Fibroblast of peridontal ligament (primary cell): ENCODE results near the gene HIF3A.
A peak's percentile ranks its signal among the peaks of the same experiment; 100 is the strongest.
"Not testable (repeated sequence)": the region's sequence is repeated elsewhere in the genome, so short reads cannot be mapped to it uniquely, and the experiment has no call there.

Experiments
- DNase-seq: peaks from one replicate; pipeline ENCODE4 v3.0.0-alpha.2; 2010; ENCODE audit errors: extremely low read depth

The HIF3A gene

DNA sequence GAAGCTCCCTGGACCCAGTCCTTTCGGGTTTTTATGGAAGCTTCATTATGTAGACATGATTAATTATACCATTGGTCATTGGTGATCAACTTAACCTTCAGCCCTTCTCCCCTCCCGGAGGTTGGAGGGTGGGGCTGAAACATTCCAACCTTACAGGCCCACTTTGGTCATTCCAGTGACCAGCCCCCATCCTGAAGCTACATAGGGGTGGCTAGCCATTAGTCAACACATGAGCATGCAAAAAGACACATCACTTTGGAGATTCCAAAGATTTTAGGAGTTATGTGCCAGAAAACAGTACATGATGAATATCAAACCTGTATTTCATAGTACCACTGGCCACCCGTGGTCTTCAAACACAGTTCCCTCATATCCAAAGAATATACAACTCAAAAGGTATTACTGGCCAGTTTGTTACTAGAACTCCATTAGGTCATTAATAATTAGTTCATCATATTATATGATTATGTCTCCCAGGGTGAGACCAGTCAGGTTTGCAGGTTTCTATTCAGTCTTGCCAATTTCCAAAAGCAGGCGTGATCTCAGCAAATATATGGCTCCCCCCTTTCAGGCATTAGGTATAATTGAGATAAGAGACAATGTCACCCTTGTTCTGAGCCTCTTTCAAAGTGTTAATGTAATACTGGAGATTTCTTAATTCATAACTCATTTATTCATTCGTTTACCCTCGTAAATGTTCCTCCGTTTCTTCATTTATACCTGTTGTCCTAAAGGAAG is 61.2 kb downstream of the HIF3A start:
- no peak for DNase-seq

DNA sequence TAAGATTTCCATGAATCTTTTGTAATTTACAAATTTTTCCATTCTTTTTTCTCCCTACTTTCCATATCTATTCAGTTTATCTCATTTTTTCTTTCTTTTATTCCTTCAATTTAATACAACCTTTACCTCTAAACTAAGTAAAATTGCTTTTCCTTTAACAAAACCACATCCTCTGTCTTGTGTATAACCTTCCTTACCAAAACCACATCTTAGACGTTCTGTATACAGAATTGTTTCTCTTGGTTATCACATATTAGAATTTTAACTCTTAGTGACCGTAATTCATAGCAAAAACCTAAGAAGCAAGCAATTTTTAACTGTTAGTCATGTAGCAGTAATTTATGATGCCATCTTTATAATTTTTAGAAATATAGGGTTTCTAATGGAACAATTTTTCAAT is 65.1 kb downstream of the HIF3A start:
- no peak for DNase-seq

DNA sequence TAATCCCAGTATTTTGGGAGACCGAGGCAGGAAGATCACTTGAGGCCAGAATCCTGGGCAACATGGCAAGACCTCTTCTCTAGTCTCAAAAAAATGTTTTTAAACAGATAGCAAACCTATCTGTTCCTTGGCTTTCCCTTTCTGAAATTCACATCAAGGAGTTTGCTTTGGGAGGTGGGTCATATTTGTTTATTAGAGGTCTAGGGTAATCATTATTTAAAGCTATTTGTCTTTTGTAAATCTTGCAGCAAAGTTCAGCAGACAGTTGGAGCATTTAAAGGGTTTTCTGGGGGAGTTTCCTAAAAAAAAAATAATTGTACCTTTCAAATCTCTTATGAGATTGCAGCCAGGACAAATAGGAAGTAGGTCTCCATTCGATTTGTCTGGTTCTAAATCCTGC is 67.5 kb downstream of the HIF3A start:
- no peak for DNase-seq

GRCh38 chr19:46365561-46365960 is 68.7 kb downstream of the HIF3A start:
- no peak for DNase-seq

- no peak for DNase-seq
Observed at GRCh38 chr19:46366620-46367292, 69.9 kb downstream of the HIF3A start.

DNA sequence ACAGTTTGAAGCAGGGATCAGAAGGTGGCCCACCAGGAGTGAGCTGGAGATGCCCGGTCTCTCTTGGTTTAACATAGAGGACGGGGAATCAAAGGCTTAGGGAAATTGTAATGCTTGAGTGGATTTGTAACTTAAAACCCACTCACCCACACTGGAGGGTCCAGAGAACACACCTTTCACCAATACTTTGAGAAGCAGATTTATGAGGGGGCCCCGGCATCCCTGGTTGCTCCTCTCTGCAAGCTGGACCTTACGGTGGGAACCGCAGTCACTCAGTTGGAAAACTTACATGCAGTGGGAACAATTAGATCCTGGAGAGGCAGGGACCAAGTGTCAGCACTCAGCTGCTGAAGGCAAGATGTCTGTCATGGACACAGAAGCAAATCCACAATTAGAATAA is 70.6 kb downstream of the HIF3A start:
- no peak for DNase-seq

- no peak for DNase-seq
Observed at GRCh38 chr19:46368116-46368515, 71.3 kb downstream of the HIF3A start.

DNA sequence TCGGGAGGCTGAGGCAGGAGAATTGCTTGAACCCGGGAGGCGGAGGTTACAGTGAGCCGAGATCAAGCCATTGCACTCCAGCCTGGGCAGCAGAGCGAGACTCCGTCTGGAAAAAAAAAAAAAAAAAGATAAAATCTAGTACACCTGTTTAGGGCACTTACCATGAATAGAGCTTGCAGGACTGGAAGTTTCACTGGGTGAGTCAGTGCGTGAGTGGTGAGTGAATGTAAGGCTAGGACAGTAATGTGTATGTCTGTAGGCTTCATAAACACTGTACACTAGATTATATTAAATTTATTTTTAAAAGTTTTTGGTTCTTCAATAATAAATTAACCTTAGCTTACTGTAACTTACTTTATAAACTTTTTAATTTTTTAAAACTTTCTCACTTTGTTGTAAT is 73.0 kb downstream of the HIF3A start:
- no peak for DNase-seq

GRCh38 chr19:46371371-46371901 is 74.6 kb downstream of the HIF3A start:
- no peak for DNase-seq

GRCh38 chr19:46372901-46373490 is 76.2 kb downstream of the HIF3A start:
- DNase-seq: no peak

DNA sequence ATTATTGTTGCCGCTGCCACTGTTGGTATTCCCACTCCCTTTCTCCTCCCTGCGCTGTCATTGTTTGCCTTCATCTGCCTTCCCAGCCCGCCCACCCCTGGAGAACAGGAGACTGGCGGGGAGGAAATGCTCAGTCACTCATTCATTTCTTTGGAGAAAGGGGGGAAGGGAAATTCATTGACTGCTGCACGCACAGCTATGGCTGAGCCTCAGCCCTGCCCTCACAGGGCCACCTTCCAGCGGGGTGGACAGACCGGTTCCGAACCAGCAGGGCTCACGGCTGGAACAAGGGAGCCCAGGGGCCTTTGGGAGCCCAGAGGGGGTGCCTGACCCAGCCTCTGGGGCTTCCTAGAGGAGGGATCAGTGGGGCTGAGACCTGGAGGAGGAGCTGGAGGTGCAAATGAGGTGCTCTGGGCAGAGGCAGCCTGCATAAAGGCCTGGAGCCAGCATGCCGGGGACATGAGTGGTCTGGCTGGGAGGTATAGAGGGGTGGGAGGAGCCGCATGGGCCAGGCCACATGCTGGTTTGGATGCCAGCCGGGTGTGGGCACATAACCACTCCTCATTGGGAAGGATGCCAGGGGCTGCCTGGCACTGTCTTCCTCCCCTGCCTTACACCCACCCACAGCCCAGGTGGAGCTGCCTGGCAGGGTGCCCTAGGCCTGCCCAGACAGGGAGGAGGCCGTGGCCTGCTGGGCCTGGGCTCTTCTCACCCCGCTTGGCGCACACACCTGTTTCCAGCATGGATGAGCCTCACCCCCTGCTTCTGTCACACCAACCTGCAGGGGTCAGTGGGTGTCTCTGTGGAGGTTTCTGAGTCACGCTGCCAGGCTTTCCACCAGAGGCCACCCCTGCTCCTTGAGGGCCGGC is 76.9 kb downstream of the HIF3A start:
- DNase-seq: peak; percentile 21

DNA sequence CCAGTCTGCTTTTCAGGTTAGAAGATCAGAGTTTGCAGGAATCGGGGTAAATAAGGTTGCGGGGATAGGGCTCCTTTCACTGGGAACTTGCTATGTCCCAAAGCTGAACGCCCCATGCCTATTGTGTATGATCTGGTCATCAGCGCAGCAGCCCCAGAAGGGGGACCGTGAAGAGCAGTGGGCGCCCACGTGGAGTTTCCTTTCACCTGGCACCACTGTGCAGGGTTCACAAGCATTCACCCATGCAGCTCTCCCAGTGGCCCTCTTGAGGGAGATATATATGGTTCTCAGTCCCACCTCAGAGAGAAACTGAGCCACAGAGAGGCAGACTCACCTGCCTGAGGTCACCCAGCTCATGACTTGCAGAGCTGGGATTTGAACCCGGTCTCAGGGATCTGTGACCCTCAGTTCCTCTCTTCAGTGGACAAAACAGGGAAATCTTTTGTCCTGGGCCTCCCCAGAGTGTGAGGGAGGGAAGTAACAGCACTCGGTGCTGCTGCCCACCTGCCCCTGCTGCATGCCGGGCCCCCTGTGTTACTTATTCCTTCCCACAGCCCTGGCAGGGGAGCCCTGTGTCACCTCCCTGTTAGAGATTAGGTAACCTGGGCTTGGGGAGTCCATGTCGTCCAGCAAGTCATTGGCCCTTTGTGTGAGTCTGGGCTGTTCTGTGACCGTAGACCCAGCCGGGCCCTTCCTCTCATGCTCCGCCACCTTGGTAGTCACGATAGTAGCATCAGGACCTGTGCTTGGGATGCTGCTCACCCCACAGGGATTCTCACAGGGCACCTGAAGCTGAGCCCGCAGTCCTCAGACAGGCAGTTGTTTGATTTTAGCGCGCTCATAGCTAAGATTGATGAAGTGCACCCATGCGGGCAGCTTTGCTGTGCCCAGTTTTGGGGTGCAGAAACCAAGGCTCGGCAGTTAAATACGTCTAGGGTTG is 78.0 kb downstream of the HIF3A start:
- DNase-seq: no peak

GRCh38 chr19:46375476-46376067 is 78.7 kb downstream of the HIF3A start:
- DNase-seq: not testable (repeated sequence)

GRCh38 chr19:46376241-46377153 is 79.7 kb downstream of the HIF3A start:
- no peak for DNase-seq

DNA sequence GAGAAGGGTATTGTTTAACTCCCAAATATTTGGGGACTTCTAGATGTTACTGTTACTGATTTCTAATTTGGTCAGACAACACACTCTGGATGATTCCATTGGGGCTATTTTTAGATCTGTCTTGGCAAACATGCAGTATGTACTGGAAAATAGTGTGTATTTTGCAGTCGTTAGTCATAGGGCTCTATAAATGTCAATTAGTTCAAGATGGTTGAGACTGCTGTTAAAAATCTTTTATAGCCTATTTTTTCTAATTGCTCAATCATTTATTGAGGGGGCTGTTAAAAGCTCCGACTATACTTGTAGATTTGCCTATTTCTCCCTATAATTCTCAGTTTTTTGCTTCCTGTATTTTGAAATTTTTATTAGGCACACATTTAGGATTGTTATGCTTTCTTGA is 81.4 kb downstream of the HIF3A start:
- DNase-seq: peak; percentile 94

DNA sequence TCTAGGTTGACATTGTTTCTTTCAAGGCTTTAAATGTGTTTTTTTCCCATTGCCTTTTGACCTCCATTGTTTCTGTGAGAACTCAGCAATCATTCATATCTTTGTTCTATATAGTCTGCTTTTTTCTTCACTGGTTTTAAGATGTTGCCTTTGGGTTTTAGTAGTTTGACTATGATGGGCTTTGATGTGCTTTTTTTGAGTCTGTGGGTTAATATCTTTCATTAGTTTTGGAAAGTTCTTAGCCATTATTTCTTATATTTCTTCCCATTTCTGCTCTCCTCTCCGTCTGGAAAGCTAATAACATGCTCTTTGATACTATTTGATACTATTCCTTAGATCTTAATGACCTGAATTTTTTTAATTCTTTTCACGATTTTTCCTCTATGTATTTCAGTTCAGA is 83.8 kb downstream of the HIF3A start:
- no peak for DNase-seq

GRCh38 chr19:46381346-46381745 is 84.5 kb downstream of the HIF3A start:
- no peak for DNase-seq

GRCh38 chr19:46381756-46382345 is 85.0 kb downstream of the HIF3A start:
- DNase-seq: no peak
